ENCODE data around the gene TSC22D2.
"Not testable (repeated sequence)": the region's sequence is repeated elsewhere in the genome, so short reads cannot be mapped to it uniquely, and the experiment has no call there.

TSC22D2 gene

DNA sequence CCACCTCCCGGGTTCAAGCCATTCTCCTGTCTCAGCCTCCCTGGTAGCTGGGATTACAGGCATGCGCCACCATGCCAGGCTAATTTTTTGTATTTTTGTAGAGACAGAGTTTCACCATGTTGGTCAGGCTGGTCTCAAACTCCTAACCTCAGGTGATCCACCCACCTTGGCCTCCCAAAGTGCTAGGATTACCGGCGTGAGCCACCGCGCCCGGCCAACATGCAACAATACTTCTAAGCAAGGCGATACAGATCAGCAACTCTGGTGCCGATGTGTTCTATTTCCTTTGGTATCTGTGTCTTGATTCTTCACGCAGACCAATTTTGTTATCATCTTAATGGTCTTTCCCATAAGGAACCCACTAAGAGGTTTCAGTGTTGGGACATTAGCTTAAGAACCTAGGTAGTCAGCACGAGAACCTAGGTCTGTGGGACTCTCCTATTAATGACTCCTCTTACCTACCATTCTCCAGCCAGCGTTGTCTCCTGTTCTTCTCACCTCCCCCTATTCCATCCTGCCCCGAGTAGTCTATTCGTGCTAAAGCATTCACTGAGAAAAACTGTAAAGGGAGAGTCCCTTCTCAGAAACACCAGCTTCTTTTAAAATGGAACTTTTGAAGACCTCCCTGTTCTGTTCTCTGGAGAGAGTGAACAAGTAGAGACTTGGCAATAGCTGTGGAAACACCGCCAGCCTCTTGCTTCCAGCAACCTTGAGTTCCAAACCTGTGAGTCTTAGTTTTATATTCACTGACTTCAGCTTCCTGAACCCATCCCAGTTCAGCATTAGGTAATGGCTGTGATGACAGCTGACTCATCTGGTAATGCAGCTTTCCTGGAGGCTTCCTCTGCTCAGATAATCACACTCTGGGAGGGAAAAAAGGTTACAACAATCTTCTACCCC lies 61.2 kb downstream of the TSC22D2 start:
- intact Hi-C loops (cut with DNase I), result no loop called here
- DNase-seq, result peak in 33 of 42 donors; percentile 5 to 85 (median 36)

DNA sequence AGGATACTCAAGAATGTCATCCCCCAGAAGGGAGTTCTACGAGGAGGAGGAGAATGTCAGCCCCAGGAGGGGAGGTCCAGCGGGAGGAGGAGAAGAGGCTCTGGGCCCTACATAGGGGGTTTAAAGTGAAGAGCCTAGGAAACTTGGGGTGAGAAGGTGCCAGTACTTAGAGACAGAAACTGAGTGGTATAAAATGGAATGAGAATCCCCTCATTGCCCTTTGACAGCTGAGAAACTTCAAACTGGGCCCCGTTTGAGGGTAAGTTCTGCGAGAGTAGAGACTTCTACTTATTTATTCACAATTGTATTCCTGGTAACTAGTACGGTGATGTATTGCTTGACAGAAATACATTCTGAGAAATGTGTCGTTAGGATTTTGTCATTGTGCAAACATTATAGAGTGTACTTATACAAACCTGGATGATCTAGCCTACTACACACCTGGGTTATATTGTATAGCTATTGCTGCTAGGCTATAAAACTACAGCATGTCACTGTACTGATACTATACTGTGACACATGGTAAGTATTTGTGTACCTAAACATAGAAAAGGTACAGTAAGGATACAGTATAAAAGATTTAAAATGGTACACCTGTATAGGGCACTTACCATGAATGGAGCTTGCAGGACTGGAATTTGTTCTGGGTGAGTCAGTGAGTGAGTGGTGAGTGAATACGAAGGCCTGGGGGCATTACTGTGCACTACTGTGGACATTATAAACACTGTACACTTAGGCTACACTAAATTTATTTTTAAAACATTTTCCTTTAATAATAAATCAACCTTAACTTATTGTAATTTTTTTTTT lies 62.0 kb downstream of the TSC22D2 start:
- intact Hi-C loops (cut with DNase I), result no loop called here
- no peak for DNase-seq

- intact Hi-C loops (cut with DNase I), result no loop called here
- no peak for DNase-seq
Measured at GRCh38 chr3:150472421-150472820, 64.3 kb downstream of the TSC22D2 start.

DNA sequence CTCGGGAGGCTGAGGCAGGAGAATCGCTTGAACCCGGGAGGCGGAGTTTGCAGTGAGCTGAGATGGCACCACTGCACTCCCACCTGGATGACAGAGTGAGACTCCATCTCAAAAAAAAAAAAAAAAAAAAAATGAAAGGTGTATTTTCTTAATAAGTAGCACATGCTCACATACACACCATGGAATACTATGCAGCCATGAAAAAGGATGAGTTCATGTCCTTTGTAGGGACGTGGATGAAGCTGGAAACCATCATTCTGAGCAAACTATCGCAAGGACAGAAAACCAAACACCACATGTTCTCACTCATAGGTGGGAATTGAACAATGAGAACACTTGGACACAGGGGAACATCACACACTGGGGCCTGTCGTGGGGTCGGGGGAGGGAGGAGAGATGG lies 65.1 kb downstream of the TSC22D2 start:
- intact Hi-C loops (cut with DNase I), result not testable (repeated sequence)

GRCh38 chr3:150479370-150479769 lies 71.3 kb downstream of the TSC22D2 start:
- intact Hi-C loops (cut with DNase I), result no loop called here

More for the DNA sequence above, 65.1 kb downstream of the TSC22D2 start:
- not testable (repeated sequence) for DNase-seq

GRCh38 chr3:150480877-150481276 lies 72.8 kb downstream of the TSC22D2 start:
- no peak for DNase-seq
- intact Hi-C loops (cut with DNase I), result no loop called here

More at GRCh38 chr3:150479370-150479769, 71.3 kb downstream of the TSC22D2 start:
- DNase-seq, result no peak

GRCh38 chr3:150483226-150483625 lies 75.1 kb downstream of the TSC22D2 start:
- no peak for DNase-seq
- intact Hi-C loops (cut with DNase I), result no loop called here

DNA sequence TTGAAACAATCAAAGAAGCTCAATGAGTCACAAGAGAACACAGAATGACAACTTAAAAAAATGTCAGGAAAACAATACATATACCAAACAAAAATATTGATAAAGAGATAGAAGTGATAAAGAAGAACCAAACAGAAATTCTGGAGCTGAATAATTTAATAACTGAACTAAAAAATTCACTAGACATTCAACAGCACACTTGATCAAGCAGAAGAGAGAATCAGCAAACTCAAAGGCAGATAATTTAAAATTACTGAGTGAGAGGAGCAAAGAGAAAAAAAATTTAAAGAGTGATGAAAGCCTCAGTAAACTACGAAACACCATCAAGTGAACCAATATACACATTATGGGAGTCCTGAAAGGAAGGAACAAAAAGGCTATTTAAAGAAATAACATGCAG lies 76.3 kb downstream of the TSC22D2 start:
- no peak for DNase-seq
- intact Hi-C loops (cut with DNase I), result no loop called here

DNA sequence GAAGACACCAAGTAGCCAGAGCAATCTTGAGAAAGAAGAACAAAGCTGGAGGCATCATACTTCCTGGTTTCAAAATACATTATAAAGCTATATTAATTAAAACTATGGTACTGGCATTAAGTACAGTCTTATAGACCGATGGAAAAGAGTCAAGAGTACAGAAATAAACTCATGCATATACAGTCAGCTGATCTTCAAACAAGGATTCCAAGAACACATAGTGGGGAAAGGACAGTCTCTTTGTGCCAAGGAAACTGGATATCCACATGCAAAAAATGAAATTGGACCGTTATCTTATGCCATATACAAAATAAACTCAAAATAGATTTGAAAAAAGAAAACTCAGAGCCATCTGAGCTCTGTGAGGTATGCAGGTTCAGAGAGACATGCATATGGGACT lies 80.8 kb downstream of the TSC22D2 start:
- intact Hi-C loops (cut with DNase I), result no loop called here
- no peak for DNase-seq

GRCh38 chr3:150490277-150490986 lies 82.3 kb downstream of the TSC22D2 start:
- DNase-seq, result no peak
- intact Hi-C loops (cut with DNase I), result no loop called here

DNA sequence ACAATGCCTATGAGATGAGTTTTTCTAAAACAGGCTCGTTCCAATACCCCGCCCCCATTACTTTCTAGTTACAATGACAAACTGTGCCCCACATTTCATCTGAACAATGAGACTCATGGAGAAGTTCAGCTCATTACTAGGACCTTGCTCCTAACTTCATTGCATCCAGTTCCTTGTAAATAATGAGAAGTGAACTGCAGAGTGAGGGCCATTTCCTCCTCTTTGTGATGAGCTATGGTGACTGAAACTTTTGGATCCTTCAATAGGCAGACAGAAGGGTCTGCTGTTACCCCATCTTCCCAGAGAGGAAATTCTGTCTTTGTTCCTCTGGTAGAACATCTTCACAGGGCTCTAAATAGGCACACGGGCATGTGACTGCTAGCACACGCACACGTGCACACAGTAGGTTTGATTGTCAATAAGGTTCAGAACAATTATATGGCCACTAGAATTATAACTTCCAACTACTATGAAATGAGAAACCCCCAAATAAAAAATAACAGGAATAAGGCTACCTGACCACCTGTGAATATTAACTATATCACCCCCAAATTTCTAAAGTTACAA lies 86.4 kb downstream of the TSC22D2 start:
- peak in 1 of 42 donors; percentile 3 for DNase-seq
- intact Hi-C loops (cut with DNase I), result no loop called here

DNA sequence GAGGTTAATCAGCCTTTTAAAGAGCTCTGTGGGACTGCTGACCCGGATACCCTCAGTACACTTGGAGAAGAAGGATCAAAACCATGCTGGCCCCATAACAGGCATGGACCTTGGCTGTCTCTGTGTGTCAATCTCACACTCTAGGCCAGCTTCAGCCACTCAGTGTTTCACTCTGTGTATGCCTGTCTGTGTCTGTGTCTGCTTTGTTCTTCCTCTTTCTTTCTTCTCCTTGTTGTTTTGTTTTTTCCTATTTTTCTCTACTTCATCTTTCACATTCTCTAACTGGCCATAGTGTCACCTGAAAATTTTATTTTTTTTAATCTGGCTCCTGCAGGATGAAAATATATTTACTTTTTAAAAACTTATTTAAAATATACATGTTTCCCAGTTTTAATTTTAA lies 87.1 kb downstream of the TSC22D2 start:
- DNase-seq, result peak in 5 of 42 donors; percentile 5 to 16 (median 12)

GRCh38 chr3:150495563-150496168 lies 87.6 kb downstream of the TSC22D2 start:
- DNase-seq, result peak in 8 of 42 donors; percentile 13 to 73 (median 38)
- intact Hi-C loops (cut with DNase I), result loop anchor here (2.0 to 5.0 kb wide), 2 partner anchors 83 to 267 kb away; no protein-coding TSS in a partner anchor

More for the DNA sequence above, 87.1 kb downstream of the TSC22D2 start:
- intact Hi-C loops (cut with DNase I), result loop anchor here (5.0 kb wide), 1 partner anchor 83 kb away; no protein-coding TSS in a partner anchor

GRCh38 chr3:150497956-150498355 lies 89.9 kb downstream of the TSC22D2 start:
- intact Hi-C loops (cut with DNase I), result loop anchor here (2.0 to 5.0 kb wide), 2 partner anchors 86 to 269 kb away; no protein-coding TSS in a partner anchor

GRCh38 chr3:150500960-150501359 lies 92.9 kb downstream of the TSC22D2 start:
- intact Hi-C loops (cut with DNase I); DNase-seq: not testable (repeated sequence)

More at GRCh38 chr3:150497956-150498355, 89.9 kb downstream of the TSC22D2 start:
- DNase-seq, result no peak

- no peak for DNase-seq
- intact Hi-C loops (cut with DNase I), result no loop called here
Measured at GRCh38 chr3:150503402-150504099, 95.5 kb downstream of the TSC22D2 start.

DNA sequence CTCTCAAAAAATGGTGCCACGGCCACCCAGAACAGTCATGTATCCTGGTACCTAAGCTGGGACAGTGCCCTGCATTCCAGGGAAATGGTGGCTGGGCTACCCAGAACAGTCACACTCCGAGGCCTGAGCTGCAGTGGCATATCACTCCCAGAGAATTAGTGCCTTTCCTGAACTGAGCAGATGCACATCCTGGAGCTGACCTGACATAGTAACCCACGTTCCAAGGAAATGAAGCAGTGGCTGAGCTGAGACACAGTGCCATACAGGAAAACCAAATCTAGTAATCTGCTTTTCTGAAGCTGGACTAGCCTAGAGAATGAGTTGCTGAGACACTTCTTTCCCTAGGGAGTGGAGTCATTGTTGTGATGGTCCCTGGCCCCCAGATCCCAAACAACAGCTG lies 96.4 kb downstream of the TSC22D2 start:
- intact Hi-C loops (cut with DNase I), result no loop called here
- no peak for DNase-seq

DNA sequence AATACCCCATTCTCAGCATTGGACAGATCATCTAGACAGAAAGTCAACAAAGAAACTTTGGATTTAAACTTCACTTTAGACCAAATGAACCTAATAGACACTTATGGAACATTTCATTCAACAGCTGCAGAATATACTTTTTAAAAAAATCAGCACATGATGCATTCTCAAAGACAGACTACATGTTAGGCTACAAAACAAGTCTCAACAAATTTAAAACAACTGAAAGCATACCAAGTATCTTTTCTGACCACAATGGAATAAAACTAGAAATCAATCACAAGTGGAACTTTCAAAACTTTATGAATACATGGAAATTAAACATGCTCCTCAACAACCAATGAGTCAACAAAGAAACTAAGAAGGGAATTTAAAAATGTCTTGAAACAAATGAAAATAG lies 100.3 kb downstream of the TSC22D2 start:
- intact Hi-C loops (cut with DNase I), result no loop called here
- DNase-seq, result no peak

All from head of caudate nucleus (tissue), 42 donors.